Measurements from ENCODE around the gene PLB1.

- TF ChIP-seq CTCF (conservative IDR thresholded peaks at IDR 0.05) (no peak), ZFX (IDR thresholded peaks at IDR 0.05) (no peak)
These were observed 56.4 kb downstream of the PLB1 start for GRCh38 chr2:28552045-28552823.
